A673 (cell line): ENCODE data around the gene RAB7B.

ENCODE experiments used
- CTCF ChIP-seq: fragments of 300-800, 200-600 bp; sonication (generic); conservative IDR thresholded peaks from 2 replicates; pipeline ENCODE4 v1.5.1; 2017; ENCODE audit warnings: low read depth, mild to moderate bottlenecking, antibody characterized with exemption, low read length, moderate library complexity, mixed read lengths
- EZH2 ChIP-seq: fragments of 200-600 bp; sonication (generic); IDR thresholded peaks from 2 replicates; pipeline ENCODE4 v1.6.1; 2017; ENCODE audit warnings: borderline replicate concordance, low read depth, mild to moderate bottlenecking, mixed read lengths, antibody characterized with exemption, low read length; ENCODE audit not compliant: poor library complexity, severe bottlenecking

GRCh38 chr1:206037581-206037980 is 34.4 kb upstream of the RAB7B start:
- TF ChIP-seq CTCF (no peak), EZH2 (no peak)
